Fibroblast of pulmonary artery (primary cell): ENCODE data around the gene PAM16.

Source experiments
- DNase-seq: peaks from one replicate; pipeline ENCODE4 v3.0.0-alpha.2; 2010; ENCODE audit warnings: low read depth
- H3K4me3 ChIP-seq: replicated peaks from 2 replicates; pipeline ENCODE4 v1.5.1; 2011; ENCODE audit warnings: low read depth, mild to moderate bottlenecking, control low read depth, low read length, moderate library complexity
- CTCF ChIP-seq: IDR thresholded peaks from 2 replicates; pipeline ENCODE4 v1.5.1; 2011; ENCODE audit warnings: mild to moderate bottlenecking, control low read depth, low read length, inconsistent platforms; ENCODE audit errors: missing control alignments

Gene PAM16

GRCh38 chr16:4309102-4309832 is 41.9 kb downstream of the PAM16 start:
- H3K4me3 ChIP-seq = no peak overlapping the region
- TF ChIP-seq CTCF = no peak
- DNase-seq = no peak

- DNase-seq = peak; percentile 96
- TF ChIP-seq CTCF = no peak
- H3K4me3 ChIP-seq = peak overlapping the region; percentile 62
Measured at GRCh38 chr16:4307215-4308037, 43.7 kb downstream of the PAM16 start.

GRCh38 chr16:4306470-4307214 is 44.5 kb downstream of the PAM16 start:
- TF ChIP-seq CTCF = no peak
- peak overlapping the region; percentile 62 for H3K4me3 ChIP-seq
- DNase-seq = no peak

GRCh38 chr16:4303973-4304372 is 47.1 kb downstream of the PAM16 start:
- H3K4me3 ChIP-seq = no peak overlapping the region
- DNase-seq = no peak
- no peak for TF ChIP-seq CTCF

- TF ChIP-seq CTCF = no peak
- no peak overlapping the region for H3K4me3 ChIP-seq
- DNase-seq = no peak
Measured at GRCh38 chr16:4301968-4302367, 49.2 kb downstream of the PAM16 start.

GRCh38 chr16:4301177-4301576 is 49.9 kb downstream of the PAM16 start:
- TF ChIP-seq CTCF = no peak
- H3K4me3 ChIP-seq = no peak overlapping the region
- no peak for DNase-seq
